Measurements from ENCODE around the gene DLG2.

Gene DLG2

GRCh38 chr11:83862033-83862432, 1765.1 kb downstream of the DLG2 start:
- Histone ChIP-seq H3K27me3 (ENCODE audit: insufficient read depth, low read depth, severe bottlenecking) (no peaks in the 10 kb centered on the region), H3K36me3 (no peaks in the 10 kb centered on the region), H3K9me3 (ENCODE audit: severe bottlenecking) (peaks cover 3% of the 10 kb centered on the region), H3K4me3 (ENCODE audit: low read depth, low read length) (no peak overlapping the region), H3K27ac (no peak overlapping the region)
- no peak for DNase-seq
- TF ChIP-seq CTCF (IDR thresholded peaks at IDR 0.05; ENCODE audit: low read depth, low read length): no peak

- H3K9me3 ChIP-seq (ENCODE audit: severe bottlenecking): peaks cover 4% of the 10 kb centered on the region
- H3K36me3 ChIP-seq: no peaks in the 10 kb centered on the region
- H3K27ac ChIP-seq: no peak overlapping the region
- no peak for DNase-seq
- no peak overlapping the region for H3K4me3 ChIP-seq (ENCODE audit: low read depth, low read length)
- no peaks in the 10 kb centered on the region for H3K27me3 ChIP-seq (ENCODE audit: insufficient read depth, low read depth, severe bottlenecking)
- no peak for TF ChIP-seq CTCF (IDR thresholded peaks at IDR 0.05; ENCODE audit: low read depth, low read length)
Observed at GRCh38 chr11:83858694-83859093, 1768.5 kb downstream of the DLG2 start.

- H3K9me3 ChIP-seq (ENCODE audit: severe bottlenecking): peaks cover 4% of the 10 kb centered on the region
- H3K27ac ChIP-seq: no peak overlapping the region
- no peak for TF ChIP-seq CTCF (IDR thresholded peaks at IDR 0.05; ENCODE audit: low read depth, low read length)
- H3K36me3 ChIP-seq: no peaks in the 10 kb centered on the region
- no peaks in the 10 kb centered on the region for H3K27me3 ChIP-seq (ENCODE audit: insufficient read depth, low read depth, severe bottlenecking)
- DNase-seq: no peak
- H3K4me3 ChIP-seq (ENCODE audit: low read depth, low read length): no peak overlapping the region
Observed at GRCh38 chr11:83855237-83855636, 1771.9 kb downstream of the DLG2 start.

- TF ChIP-seq CTCF (IDR thresholded peaks at IDR 0.05; ENCODE audit: low read depth, low read length): no peak
- H3K9me3 ChIP-seq (ENCODE audit: severe bottlenecking): peaks cover 2% of the 10 kb centered on the region
- no peak overlapping the region for H3K27ac ChIP-seq
- DNase-seq: no peak
- H3K27me3 ChIP-seq (ENCODE audit: insufficient read depth, low read depth, severe bottlenecking): no peaks in the 10 kb centered on the region
- no peaks in the 10 kb centered on the region for H3K36me3 ChIP-seq
- H3K4me3 ChIP-seq (ENCODE audit: low read depth, low read length): no peak overlapping the region
Observed at GRCh38 chr11:83852775-83853442, 1774.2 kb downstream of the DLG2 start.

GRCh38 chr11:83852012-83852411, 1775.1 kb downstream of the DLG2 start:
- no peak for DNase-seq
- Histone ChIP-seq H3K9me3 (ENCODE audit: severe bottlenecking) (peaks cover 1% of the 10 kb centered on the region), H3K27ac (no peak overlapping the region), H3K36me3 (no peaks in the 10 kb centered on the region), H3K4me3 (ENCODE audit: low read depth, low read length) (no peak overlapping the region), H3K27me3 (ENCODE audit: insufficient read depth, low read depth, severe bottlenecking) (no peaks in the 10 kb centered on the region)
- no peak for TF ChIP-seq CTCF (IDR thresholded peaks at IDR 0.05; ENCODE audit: low read depth, low read length)

GRCh38 chr11:83847467-83848034, 1779.6 kb downstream of the DLG2 start:
- TF ChIP-seq CTCF (IDR thresholded peaks at IDR 0.05; ENCODE audit: low read depth, low read length): no peak

More at GRCh38 chr11:83847467-83848034, 1779.6 kb downstream of the DLG2 start:
- H3K27ac ChIP-seq: no peak overlapping the region
- H3K27me3 ChIP-seq (ENCODE audit: insufficient read depth, low read depth, severe bottlenecking): no peaks in the 10 kb centered on the region
- no peaks in the 10 kb centered on the region for H3K9me3 ChIP-seq (ENCODE audit: severe bottlenecking)
- DNase-seq: no peak
- no peak overlapping the region for H3K4me3 ChIP-seq (ENCODE audit: low read depth, low read length)
- no peaks in the 10 kb centered on the region for H3K36me3 ChIP-seq

Data from WERI-Rb-1 (cell line).